ENCODE data around the gene TOMM34. TPM values are rescaled to one million over a fixed set of nuclear protein-coding genes. Genes with fewer than 3 reads are reported as not detected.

TOMM34 gene
- total and polyA plus RNA-seq, 3 donors from 2014 or later: 212 to 263 (median 246) TPM

GRCh38 chr20:44930517-44931168 lies 29.6 kb downstream of the TOMM34 start:
- Histone ChIP-seq H3K4me3 (no peak overlapping the region), H3K9me3 (no peaks in the 10 kb centered on the region), H3K27ac (no peak overlapping the region), H3K27me3 (no peaks in the 10 kb centered on the region), H3K36me3 (ENCODE audit: low read depth, missing control alignments) (no peaks in the 10 kb centered on the region), H3K4me1 (no peaks in the 10 kb centered on the region)
- intact Hi-C loops (cut with DNase I; ENCODE audit: low total_unique reads): no loop called here
- WGBS, 2 donors: 92 to 94% methylated on average over 11 to 18 of the region's 18 CpGs
- no peak for TF ChIP-seq POLR2A (IDR thresholded peaks at IDR 0.05)
- TF ChIP-seq CTCF (IDR thresholded peaks at IDR 0.05): no peak
- no peak for DNase-seq

- no peak for DNase-seq
- Histone ChIP-seq H3K27me3 (no peaks in the 10 kb centered on the region), H3K9me3 (no peaks in the 10 kb centered on the region), H3K4me3 (no peak overlapping the region), H3K4me1 (no peaks in the 10 kb centered on the region), H3K36me3 (ENCODE audit: low read depth, missing control alignments) (no peaks in the 10 kb centered on the region), H3K27ac (no peak overlapping the region)
- intact Hi-C loops (cut with DNase I; ENCODE audit: low total_unique reads): no loop called here
- 72 to 79% methylated on average over 3 of the region's 3 CpGs for WGBS, 2 donors
- no peak for TF ChIP-seq POLR2A (IDR thresholded peaks at IDR 0.05)
- TF ChIP-seq CTCF (IDR thresholded peaks at IDR 0.05): no peak
Measured at GRCh38 chr20:44928595-44928994, 31.6 kb downstream of the TOMM34 start.

DNA sequence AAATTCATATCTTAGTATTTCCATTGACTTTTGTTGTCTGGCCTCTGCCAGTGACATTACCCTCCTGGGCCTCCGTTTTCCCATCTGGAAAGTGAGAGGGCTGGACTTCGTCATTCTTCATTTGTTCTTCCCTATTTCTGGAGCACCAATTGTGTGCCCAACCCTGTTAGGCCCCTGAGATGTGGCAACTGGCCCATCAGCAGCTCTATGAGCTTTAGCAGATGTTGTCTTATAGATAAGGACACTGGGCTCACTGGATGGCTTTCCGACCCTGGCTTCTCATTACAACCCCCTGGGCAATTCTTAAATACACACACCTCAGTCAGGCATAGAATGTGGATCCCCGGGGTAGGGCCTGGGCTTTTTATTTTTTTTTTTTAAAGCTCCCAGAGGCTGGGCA lies 35.7 kb downstream of the TOMM34 start:
- Histone ChIP-seq H3K36me3 (ENCODE audit: low read depth, missing control alignments) (no peaks in the 10 kb centered on the region), H3K4me3 (no peak overlapping the region), H3K27ac (no peak overlapping the region), H3K4me1 (no peaks in the 10 kb centered on the region), H3K27me3 (no peaks in the 10 kb centered on the region), H3K9me3 (no peaks in the 10 kb centered on the region)
- intact Hi-C loops (cut with DNase I; ENCODE audit: low total_unique reads): no loop called here
- 84 to 91% methylated on average over 4 of the region's 4 CpGs for WGBS, 2 donors
- no peak for DNase-seq
- TF ChIP-seq POLR2A (IDR thresholded peaks at IDR 0.05): no peak

GRCh38 chr20:44921447-44921846 lies 38.8 kb downstream of the TOMM34 start:
- no peaks in the 10 kb centered on the region for H3K4me1 ChIP-seq
- no peaks in the 10 kb centered on the region for H3K36me3 ChIP-seq (ENCODE audit: low read depth, missing control alignments)
- TF ChIP-seq POLR2A (IDR thresholded peaks at IDR 0.05): no peak
- TF ChIP-seq CTCF (IDR thresholded peaks at IDR 0.05): no peak
- intact Hi-C loops (cut with DNase I; ENCODE audit: low total_unique reads): no loop called here
- WGBS, 2 donors: 94% methylated on average over 14 of the region's 14 CpGs
- H3K4me3 ChIP-seq: no peak overlapping the region
- no peak overlapping the region for H3K27ac ChIP-seq
- H3K9me3 ChIP-seq: no peaks in the 10 kb centered on the region
- H3K27me3 ChIP-seq: no peaks in the 10 kb centered on the region
- DNase-seq: no peak

DNA sequence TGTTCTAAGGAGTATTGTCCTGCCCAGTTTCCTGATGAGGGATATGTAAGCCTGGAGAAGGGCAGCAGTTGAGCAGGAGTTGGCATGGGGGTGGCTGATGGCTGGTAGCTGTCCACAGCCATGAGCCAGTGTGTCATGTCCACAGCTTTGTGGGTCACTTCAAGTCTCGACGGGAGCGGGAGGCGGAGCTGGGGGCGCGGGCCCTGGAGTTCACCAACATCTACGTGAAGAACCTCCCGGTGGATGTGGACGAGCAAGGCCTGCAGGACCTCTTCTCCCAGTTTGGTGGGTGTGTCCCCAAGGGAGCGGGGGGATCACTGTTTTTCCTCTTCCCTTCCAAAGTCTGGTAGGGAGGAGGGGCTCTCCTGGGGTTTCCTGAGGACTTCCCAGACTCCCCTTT lies 41.4 kb downstream of the TOMM34 start:
- TF ChIP-seq CTCF (IDR thresholded peaks at IDR 0.05): no peak
- TF ChIP-seq POLR2A (IDR thresholded peaks at IDR 0.05): no peak
- H3K27me3 ChIP-seq: no peaks in the 10 kb centered on the region
- no peak overlapping the region for H3K4me3 ChIP-seq
- no peaks in the 10 kb centered on the region for H3K4me1 ChIP-seq
- WGBS, 2 donors: 94 to 95% methylated on average over 9 to 10 of the region's 10 CpGs
- no peaks in the 10 kb centered on the region for H3K36me3 ChIP-seq (ENCODE audit: low read depth, missing control alignments)
- H3K9me3 ChIP-seq: no peaks in the 10 kb centered on the region
- no peak for DNase-seq
- H3K27ac ChIP-seq: no peak overlapping the region
- intact Hi-C loops (cut with DNase I; ENCODE audit: low total_unique reads): no loop called here
